HG03460 (cell line): ENCODE measurements around the gene MAGI1.
"Not testable (repeated sequence)": the region's sequence is repeated elsewhere in the genome, so short reads cannot be mapped to it uniquely, and the experiment has no call there.

Experiments
- ATAC-seq: cut with Tn5 transposase; IDR thresholded peaks from one replicate; pipeline ENCODE4 v1.9.1; 2021; ENCODE audit not compliant: unreplicated experiment

Gene MAGI1

GRCh38 chr3:65578861-65579260, 459.9 kb downstream of the MAGI1 start:
- no peak for ATAC-seq

GRCh38 chr3:65577843-65578430, 460.8 kb downstream of the MAGI1 start:
- ATAC-seq, result no peak

- ATAC-seq, result no peak
Observed at GRCh38 chr3:65576966-65577365, 461.8 kb downstream of the MAGI1 start.

GRCh38 chr3:65576228-65576627, 462.5 kb downstream of the MAGI1 start:
- no peak for ATAC-seq

- ATAC-seq, result no peak
Observed at GRCh38 chr3:65575376-65575840, 463.3 kb downstream of the MAGI1 start.

GRCh38 chr3:65573548-65574116, 465.1 kb downstream of the MAGI1 start:
- ATAC-seq, result no peak

- ATAC-seq, result no peak
Observed at GRCh38 chr3:65572175-65572777, 466.4 kb downstream of the MAGI1 start.

GRCh38 chr3:65569845-65570405, 468.8 kb downstream of the MAGI1 start:
- ATAC-seq, result no peak

GRCh38 chr3:65569129-65569528, 469.6 kb downstream of the MAGI1 start:
- ATAC-seq, result no peak

GRCh38 chr3:65568497-65568896, 470.2 kb downstream of the MAGI1 start:
- no peak for ATAC-seq

- ATAC-seq, result not testable (repeated sequence)
Observed at GRCh38 chr3:65565744-65566143, 473.0 kb downstream of the MAGI1 start.

- no peak for ATAC-seq
Observed at GRCh38 chr3:65564483-65564882, 474.2 kb downstream of the MAGI1 start.

GRCh38 chr3:65563861-65564260, 474.9 kb downstream of the MAGI1 start:
- no peak for ATAC-seq

GRCh38 chr3:65562447-65562846, 476.3 kb downstream of the MAGI1 start:
- no peak for ATAC-seq

- ATAC-seq, result no peak
Observed at GRCh38 chr3:65561617-65562016, 477.1 kb downstream of the MAGI1 start.

- ATAC-seq, result no peak
Observed at GRCh38 chr3:65560901-65561300, 477.8 kb downstream of the MAGI1 start.

GRCh38 chr3:65560133-65560532, 478.6 kb downstream of the MAGI1 start:
- no peak for ATAC-seq

- no peak for ATAC-seq
Observed at GRCh38 chr3:65559643-65560042, 479.1 kb downstream of the MAGI1 start.

- ATAC-seq, result no peak
Observed at GRCh38 chr3:65558826-65559225, 479.9 kb downstream of the MAGI1 start.

- no peak for ATAC-seq
Observed at GRCh38 chr3:65557899-65558564, 480.7 kb downstream of the MAGI1 start.

- no peak for ATAC-seq
Observed at GRCh38 chr3:65556934-65557577, 481.7 kb downstream of the MAGI1 start.
